Activated CD8-positive, alpha-beta memory T cell treated with anti-CD3 and anti-CD28 coated beads, Interleukin-2, amount 50 U/mL, for 1 hour (primary cell): ENCODE measurements around the gene AICDA.
"Not testable (repeated sequence)": the region's sequence is repeated elsewhere in the genome, so short reads cannot be mapped to it uniquely, and the experiment has no call there.

Experiments
- DNase-seq: peaks from one replicate; pipeline ENCODE4 v3.0.0-alpha.2; 2020; ENCODE audit errors: extremely low read depth

The AICDA gene

GRCh38 chr12:8609061-8609570 is 3.5 kb downstream of the AICDA start:
- no peak for DNase-seq

- no peak for DNase-seq
Measured at GRCh38 chr12:8606890-8607289, 5.8 kb downstream of the AICDA start.

- DNase-seq, result no peak
Measured at GRCh38 chr12:8605057-8605456, 7.6 kb downstream of the AICDA start.

GRCh38 chr12:8603856-8604255 is 8.8 kb downstream of the AICDA start:
- DNase-seq, result no peak

- DNase-seq, result no peak
Measured at GRCh38 chr12:8603286-8603685, 9.4 kb downstream of the AICDA start.

GRCh38 chr12:8596561-8596960 is 16.1 kb downstream of the AICDA start:
- no peak for DNase-seq

GRCh38 chr12:8594072-8594471 is 18.6 kb downstream of the AICDA start:
- no peak for DNase-seq

GRCh38 chr12:8593246-8593645 is 19.4 kb downstream of the AICDA start:
- no peak for DNase-seq

- DNase-seq, result no peak
Measured at GRCh38 chr12:8590842-8591545, 21.7 kb downstream of the AICDA start.

GRCh38 chr12:8589679-8590078 is 23.0 kb downstream of the AICDA start:
- no peak for DNase-seq

GRCh38 chr12:8584478-8584877 is 28.2 kb downstream of the AICDA start:
- DNase-seq, result not testable (repeated sequence)

- DNase-seq, result no peak
Measured at GRCh38 chr12:8584004-8584403, 28.7 kb downstream of the AICDA start.

- no peak for DNase-seq
Measured at GRCh38 chr12:8581098-8581784, 31.4 kb downstream of the AICDA start.

- DNase-seq, result no peak
Measured at GRCh38 chr12:8577879-8578278, 34.8 kb downstream of the AICDA start.

- DNase-seq, result no peak
Measured at GRCh38 chr12:8572507-8572906, 40.2 kb downstream of the AICDA start.

- DNase-seq, result no peak
Measured at GRCh38 chr12:8566525-8566924, 46.1 kb downstream of the AICDA start.

GRCh38 chr12:8566052-8566451 is 46.6 kb downstream of the AICDA start:
- not testable (repeated sequence) for DNase-seq

GRCh38 chr12:8564656-8565055 is 48.0 kb downstream of the AICDA start:
- no peak for DNase-seq

GRCh38 chr12:8563356-8563755 is 49.3 kb downstream of the AICDA start:
- no peak for DNase-seq

- no peak for DNase-seq
Measured at GRCh38 chr12:8562310-8562709, 50.3 kb downstream of the AICDA start.

GRCh38 chr12:8561011-8561410 is 51.6 kb downstream of the AICDA start:
- no peak for DNase-seq

GRCh38 chr12:8559676-8560075 is 53.0 kb downstream of the AICDA start:
- DNase-seq, result no peak

GRCh38 chr12:8556531-8557097 is 56.0 kb downstream of the AICDA start:
- no peak for DNase-seq
